GM18870 (cell line): ENCODE data around the gene GPRC5D.

ENCODE experiments used
- ATAC-seq: cut with Tn5 transposase; IDR thresholded peaks from one replicate; pipeline ENCODE4 v1.9.1; 2021; ENCODE audit warnings: moderate library complexity; ENCODE audit not compliant: unreplicated experiment

The GPRC5D gene

GRCh38 chr12:12979731-12980259 lies 27.8 kb upstream of the GPRC5D start:
- no peak for ATAC-seq

GRCh38 chr12:12979126-12979525 lies 27.2 kb upstream of the GPRC5D start:
- no peak for ATAC-seq

- no peak for ATAC-seq
Measured at GRCh38 chr12:12977231-12977630, 25.3 kb upstream of the GPRC5D start.

DNA sequence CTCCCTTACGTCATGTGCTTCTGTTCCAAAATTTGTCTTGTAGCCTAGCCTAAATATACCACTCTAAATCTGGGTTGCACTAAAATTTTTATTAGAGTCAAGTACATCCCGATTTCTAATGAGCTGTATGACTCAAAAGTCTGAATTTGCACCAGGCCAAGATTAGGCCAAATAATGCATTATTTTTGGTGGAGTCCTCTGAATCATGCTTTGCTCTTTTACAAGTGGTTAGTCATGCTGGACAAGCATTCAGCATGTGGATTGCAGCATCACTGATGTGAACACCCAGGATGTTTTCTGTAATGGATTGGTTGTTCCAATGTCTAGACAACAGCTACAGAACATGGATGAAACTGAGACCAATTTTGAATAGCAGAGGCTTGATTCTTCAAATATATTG lies 24.4 kb upstream of the GPRC5D start:
- no peak for ATAC-seq

GRCh38 chr12:12975322-12976077 lies 23.5 kb upstream of the GPRC5D start:
- ATAC-seq, result no peak

DNA sequence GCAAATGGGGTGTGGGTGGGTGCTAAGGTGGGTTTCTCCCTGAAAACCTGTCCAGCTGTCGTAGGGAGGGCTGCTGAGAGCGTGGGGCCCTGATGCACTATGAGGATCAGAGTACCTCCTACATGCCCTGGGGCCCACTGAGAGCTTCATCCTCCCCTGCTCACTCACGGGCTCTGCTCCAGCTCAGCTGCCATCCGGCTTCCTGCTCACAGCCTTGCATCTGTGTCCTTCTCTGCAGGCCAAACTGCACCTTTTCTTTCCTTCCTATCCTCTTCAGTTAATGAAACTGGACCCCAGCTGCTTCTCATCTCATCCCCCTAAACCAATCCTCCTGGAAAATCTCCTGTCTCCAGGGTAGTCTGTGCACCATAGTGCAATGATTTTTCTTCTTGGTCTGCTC lies 22.2 kb upstream of the GPRC5D start:
- no peak for ATAC-seq

- no peak for ATAC-seq
Measured at GRCh38 chr12:12973019-12973418, 21.0 kb upstream of the GPRC5D start.

- no peak for ATAC-seq
Measured at GRCh38 chr12:12965836-12966235, 13.9 kb upstream of the GPRC5D start.

DNA sequence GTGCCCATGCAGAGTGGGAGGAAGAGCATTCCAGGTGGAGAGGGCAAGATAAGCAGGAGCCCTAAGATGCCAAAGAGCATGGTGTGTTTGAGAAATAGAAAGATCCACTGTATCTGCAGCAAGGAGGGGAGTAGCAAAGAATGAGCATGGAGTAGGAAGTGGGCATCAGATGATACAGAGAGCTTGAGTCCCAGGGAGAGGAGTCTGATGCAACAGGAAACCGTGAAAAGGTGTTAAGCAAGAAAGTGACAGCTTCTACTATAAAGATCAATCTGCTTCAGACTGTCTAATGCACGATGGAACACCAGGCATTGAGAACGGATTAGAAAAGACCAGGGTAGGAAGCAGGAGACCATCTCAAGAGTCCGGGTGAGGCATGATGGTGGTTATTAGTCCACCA lies 12.3 kb upstream of the GPRC5D start:
- no peak for ATAC-seq

DNA sequence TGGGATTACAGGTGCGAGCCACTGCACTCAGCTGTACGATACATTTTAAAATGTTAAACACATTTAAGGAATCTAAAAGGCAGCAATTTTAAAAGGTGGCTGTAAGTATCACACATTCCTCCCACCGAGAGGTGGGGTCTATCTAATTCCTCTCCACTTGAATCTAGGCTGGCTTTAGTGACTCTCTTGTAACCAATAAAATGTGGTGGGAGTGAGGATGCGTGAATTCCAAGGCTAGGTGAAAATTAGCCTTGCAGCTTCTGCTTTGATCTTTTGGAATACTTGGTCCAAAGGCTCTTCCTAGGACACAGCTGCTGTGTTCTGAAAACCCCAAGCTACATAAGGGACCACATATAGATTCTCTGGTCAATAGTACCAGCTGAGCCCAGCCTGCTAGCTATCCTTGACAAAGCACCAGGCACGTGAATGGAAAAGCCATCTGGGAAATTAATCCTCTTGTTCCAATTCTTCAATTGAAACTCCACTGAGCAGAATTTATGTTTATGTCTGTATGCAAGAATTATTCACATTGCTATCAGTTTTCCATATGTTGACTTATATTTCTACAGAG lies 8.8 kb upstream of the GPRC5D start:
- ATAC-seq, result no peak

DNA sequence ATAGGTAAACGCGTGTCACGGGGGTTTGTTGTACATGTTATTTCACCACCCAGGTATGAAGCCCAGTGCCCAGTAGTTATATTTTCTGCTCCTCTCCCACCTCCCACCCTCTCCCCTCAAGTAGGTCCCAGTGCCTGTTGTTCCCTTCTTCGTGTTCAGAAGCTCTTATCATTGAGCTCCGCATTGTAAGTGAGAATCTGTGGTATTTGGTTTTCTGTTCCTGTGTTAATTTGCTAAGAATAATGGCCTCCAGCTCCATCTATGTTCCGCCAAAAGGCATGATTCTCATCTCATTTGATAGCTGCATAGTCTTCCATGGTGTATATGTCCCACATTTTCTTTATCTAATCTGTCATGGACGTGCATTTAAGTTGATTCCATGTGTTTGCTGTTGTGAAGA lies 6.9 kb upstream of the GPRC5D start:
- no peak for ATAC-seq

DNA sequence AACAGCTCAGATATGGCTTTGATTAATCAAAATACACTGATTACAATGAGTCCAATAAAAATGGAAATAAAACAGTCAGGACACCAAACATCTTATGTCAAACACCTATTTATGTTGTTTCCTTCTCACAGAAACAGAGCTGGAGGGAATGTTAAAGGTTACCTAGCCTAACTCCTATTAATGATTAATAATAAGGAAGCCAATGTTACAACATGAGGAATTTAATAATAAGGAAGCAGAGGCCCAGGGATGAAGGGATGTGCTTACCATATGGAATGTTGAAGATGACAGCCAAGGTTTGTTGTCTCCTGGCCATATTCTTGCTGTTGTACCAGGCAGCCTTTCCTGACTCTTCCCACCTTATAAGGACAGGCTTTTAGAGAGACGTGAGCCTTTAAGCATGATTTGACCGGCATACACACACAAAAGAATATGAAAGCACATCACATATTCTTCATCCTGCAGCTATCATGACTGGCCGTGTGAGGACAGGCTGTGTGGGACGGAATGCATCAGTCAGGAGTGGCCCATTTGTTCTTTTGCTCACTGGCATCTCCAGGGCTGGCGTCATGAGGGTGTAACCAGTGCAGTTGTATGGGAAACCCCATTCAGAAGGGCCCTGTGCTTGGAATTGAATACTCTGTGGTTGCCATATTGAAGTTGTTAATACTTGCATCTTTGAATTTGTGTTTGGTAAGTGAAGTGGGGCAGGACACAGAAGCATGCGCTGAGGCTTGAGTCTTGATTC lies 3.1 kb upstream of the GPRC5D start:
- ATAC-seq, result no peak

DNA sequence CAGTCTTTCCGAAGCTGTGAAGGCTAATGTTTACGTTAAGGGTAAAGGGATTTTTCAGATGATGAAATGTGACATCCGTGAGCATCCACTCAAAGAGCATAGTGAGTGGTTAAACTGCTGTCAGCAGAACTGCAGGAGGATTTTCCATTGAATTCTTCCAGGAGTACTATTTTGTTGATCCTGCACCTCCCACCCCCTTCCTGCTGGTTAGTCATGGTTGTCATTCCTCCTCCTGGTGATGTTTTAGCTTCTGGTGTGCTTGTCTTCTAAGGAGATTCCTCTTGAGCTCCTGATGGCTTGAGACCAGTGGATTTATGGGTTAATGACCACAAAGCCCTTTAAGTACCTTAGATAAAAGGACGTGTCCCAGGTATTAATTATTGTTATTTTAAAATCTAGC lies 2.4 kb upstream of the GPRC5D start:
- ATAC-seq, result no peak

DNA sequence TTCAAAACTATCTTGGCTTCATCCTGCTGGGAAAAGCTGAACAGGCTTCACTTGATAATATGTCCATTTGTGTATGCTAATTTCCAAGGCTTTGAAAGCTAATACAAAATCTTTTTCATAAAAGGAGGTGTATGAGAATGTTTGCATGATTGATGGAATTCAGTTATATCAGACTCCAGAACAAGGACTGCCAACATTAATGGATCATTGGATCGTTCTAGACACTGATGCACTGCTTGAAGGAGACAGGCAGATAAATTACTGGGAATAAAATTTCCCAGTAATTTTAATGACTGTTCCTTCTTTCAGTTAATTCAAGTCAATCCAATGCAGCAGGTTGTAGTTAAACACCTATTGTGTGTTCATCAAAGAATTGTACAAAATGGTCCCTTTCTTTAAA lies 466 bp downstream of the GPRC5D start:
- ATAC-seq, result no peak

DNA sequence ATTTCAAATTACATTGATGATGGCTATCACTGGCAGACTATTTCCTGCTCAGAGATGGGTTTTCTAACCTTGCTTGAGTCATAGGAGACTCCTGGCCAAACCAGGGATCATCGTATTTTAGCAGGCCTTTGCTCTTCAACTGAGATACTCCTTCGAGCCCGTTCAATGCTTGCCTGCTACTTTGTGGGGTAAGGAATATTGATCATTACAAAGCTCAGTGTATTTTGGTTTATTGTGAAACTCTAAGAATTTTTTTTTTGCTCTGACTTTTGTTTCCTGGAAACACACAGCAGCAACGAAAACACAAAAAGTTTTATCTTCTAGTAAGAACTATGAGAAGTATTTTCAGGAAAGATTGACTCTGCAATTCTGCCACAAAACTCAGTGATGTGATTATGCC lies 4.1 kb downstream of the GPRC5D start:
- no peak for ATAC-seq

DNA sequence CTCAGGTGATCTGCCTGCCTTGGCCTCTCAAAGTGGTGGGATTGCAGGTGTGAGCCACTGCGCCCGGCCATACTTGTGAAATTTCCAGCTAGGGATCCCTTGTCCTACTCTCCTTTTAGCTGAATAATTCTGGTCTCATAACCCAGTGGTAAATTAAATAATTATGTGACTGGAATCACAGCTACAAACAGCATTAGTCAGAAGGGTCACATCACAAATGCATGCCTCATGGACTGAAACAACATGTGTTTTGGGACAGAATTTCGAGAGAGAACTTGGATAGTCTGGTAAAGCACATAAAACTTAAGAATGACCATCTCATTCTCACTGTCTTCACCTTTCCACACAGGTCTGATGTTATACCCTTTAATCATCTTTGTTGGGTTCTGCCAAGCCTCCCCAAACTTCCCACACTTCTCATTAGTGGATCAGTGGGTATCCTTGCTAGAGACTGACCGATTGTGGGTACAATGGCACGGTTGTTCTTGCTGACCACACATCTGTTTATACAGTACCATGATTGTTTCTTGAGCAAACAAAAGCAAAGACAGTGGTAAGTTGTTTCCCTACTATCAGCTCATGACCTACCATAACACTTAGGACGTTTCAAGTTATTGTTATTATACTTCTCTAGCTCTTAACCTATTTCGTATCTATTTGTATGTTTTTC lies 5.1 kb downstream of the GPRC5D start:
- no peak for ATAC-seq

GRCh38 chr12:12945591-12945990 lies 6.4 kb downstream of the GPRC5D start:
- ATAC-seq, result no peak

- no peak for ATAC-seq
Measured at GRCh38 chr12:12943586-12944260, 8.2 kb downstream of the GPRC5D start.

DNA sequence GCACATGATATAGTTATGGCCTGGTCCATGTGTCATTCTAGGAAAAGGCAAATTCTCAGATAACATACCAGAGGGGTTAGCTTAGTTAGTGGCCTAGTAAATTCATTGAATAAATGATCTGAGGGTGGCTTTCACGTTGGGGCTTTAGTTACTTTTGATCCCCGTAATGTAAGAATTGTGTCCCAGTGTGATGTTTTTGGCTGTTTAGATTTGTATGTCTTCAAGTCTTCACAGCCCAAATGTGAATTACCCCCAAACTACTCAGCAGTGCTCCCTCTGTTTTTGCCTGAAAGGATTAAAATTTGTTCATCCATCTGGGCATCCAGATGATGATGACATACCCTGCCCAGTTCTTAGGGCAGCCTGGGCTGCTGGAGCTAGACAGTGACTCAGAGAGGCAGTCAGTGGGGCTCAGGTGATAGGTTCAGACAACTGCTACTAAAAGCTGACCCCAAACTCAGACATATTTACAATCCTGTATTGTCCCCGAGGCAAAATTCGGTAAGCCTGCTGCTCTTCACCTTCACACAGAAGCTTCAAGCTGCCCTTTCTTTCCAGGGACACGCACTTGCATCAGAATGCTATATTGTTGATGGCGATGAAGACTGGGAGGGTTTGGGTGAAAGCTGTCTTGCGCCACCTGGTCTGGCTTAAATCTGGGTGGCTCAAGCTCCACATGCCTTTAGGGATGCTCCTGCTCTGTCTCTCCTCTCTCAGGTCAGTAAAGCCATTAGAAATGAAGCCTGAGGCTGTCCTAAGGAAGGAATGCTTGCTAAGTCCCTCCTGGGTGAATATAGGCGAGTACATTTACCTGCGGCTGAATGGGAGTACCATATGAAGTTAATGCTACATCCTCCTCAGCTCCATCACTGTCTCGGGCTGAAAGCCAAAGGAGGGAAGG lies 10.3 kb downstream of the GPRC5D start:
- no peak for ATAC-seq

DNA sequence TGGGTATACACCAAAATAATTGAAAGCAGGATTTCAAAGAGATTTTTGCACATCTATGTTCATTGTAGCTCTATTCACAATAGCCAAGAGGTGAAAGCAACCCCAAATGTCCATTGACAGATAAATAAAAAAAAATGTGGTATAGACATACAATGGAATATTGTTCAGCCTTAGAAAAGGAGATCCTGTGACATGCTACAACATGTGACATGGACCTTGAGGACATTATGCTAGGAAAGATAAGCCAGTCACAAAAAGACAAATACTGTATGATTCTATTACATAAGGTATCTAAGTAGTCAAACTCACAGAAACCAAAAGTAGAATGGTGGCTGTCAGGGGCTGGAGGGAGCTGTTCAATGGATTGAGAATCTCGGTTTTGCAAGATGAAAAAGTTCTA lies 12.1 kb downstream of the GPRC5D start:
- no peak for ATAC-seq
